OCI-M2 (cell line): ENCODE data around the gene HS6ST3.
"Not testable (repeated sequence)": the region's sequence is repeated elsewhere in the genome, so short reads cannot be mapped to it uniquely, and the experiment has no call there.

Experiments used
- DNase-seq: peaks from one replicate; lab custom pipeline; 2025; ENCODE audit not compliant: unreplicated experiment; lab: John Stamatoyannopoulos, UW

Gene HS6ST3

DNA sequence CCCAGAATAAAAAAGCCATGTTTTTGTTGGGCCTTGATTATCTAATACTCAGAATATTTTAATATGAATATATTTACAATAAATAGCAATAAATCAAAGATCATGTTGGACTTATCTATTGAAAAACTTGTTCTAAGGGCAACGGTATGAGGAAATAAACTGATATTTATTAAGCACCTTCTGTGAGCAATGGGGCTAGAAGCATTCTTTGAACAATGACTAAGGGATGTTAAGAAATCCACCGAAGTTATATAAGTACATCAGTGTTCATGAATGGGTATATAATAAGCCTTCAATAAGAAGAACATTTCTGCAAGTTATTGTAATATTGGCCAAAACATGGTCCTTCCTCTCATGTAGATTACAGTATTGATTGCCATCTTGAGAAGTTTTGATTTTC is 682.5 kb downstream of the HS6ST3 start:
- no peak for DNase-seq

DNA sequence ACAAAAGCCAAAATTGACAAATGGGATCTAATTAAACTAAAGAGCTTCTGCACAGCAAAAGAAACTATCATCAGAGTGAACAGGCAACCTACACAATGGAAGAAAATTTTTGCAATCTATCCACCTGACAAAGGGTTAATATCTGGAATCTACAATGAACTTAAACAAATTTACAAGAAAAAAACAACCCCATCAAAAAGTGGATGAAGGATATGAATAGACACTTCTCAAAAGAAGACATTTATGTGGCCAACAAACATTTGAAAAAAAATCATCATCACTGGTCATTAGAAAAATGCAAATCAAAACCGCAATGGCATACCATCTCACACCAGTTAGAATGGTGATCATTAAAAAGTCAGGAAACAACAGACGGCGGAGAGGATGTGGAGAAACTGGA is 688.4 kb downstream of the HS6ST3 start:
- DNase-seq = not testable (repeated sequence)

DNA sequence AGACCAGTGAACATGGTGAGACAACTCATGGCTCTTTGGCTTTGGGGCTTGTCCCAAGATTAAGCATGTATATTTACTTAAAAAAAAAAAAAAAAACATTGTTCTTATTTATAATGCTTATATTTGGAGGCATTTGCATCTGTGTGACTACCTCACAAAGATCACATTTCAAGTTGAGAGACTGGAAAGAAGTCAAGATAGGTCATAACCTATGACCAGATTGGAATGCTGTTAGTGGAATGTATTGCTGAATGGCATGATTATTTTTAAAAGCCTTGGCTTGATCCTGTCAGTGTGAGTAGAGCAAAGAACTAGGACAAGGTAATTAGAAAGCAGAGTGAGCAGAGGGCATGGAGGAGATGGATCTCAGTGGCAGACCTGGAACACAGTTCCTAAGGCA is 689.8 kb downstream of the HS6ST3 start:
- no peak for DNase-seq

GRCh38 chr13:96780105-96780504 is 690.2 kb downstream of the HS6ST3 start:
- DNase-seq = no peak

GRCh38 chr13:96781141-96781540 is 691.2 kb downstream of the HS6ST3 start:
- no peak for DNase-seq

DNA sequence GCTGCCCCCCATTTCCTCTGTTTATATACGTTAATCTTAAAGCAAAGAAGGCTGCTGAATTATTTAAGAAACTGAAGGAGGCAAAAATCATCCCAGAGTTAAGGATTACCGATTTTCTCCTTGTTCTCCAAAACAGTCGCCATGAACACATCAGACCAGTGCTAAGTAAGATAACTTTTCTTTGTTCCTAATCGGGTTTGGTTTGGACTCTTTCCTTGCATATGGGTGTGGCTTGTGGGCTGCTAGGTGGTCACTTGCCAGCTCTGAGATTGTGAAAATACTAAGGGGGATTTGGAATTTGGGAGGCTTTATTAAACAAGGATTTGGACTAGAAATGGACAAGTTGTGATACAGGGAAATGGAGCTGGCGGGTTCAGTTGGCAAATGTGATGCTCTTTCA is 692.3 kb downstream of the HS6ST3 start:
- no peak for DNase-seq

DNA sequence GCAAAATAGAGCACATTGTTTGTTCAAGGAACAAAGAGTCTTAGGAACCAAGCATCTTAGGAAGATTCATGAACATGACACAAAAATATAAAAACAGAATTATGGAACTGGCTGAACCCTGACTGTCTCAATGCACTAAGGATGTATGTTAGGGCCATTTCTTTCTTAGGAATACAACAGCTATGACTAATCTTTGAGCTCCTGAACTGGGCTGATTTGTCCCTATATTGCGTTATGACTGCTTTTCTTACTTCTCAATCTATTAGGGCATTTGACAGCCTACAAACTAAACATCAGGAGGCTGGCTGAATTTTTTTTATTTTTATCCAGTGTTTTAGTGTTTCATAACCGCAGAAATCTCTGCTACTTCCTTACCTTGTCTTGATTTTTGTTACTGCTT is 693.1 kb downstream of the HS6ST3 start:
- no peak for DNase-seq

- no peak for DNase-seq
These were observed 693.6 kb downstream of the HS6ST3 start for GRCh38 chr13:96783511-96783910.

GRCh38 chr13:96785986-96786385 is 696.1 kb downstream of the HS6ST3 start:
- DNase-seq = no peak

- no peak for DNase-seq
These were observed 702.3 kb downstream of the HS6ST3 start for GRCh38 chr13:96792188-96792587.

GRCh38 chr13:96792736-96793403 is 703.0 kb downstream of the HS6ST3 start:
- no peak for DNase-seq

- DNase-seq = no peak
These were observed 703.5 kb downstream of the HS6ST3 start for GRCh38 chr13:96793404-96793755.

- no peak for DNase-seq
These were observed 704.8 kb downstream of the HS6ST3 start for GRCh38 chr13:96794669-96795068.

DNA sequence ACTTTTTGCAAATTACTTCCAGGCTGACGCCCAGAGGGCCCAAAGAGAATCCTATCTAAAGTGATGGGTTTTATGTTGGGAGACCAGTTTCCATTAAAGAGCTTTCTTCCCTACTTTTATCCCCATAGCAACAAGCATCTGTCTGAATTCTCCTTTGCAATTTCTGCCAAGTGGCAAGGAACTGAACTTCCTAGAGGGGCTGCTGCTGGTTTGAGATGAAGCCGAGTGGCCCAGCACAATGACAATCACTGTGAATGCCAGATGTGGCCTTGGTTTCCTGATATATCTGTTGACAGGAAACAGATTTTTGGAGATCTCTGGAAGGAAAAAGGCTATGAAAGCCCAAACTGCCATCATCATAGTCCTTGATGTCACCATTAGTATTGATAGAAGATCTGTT is 705.8 kb downstream of the HS6ST3 start:
- DNase-seq = no peak

DNA sequence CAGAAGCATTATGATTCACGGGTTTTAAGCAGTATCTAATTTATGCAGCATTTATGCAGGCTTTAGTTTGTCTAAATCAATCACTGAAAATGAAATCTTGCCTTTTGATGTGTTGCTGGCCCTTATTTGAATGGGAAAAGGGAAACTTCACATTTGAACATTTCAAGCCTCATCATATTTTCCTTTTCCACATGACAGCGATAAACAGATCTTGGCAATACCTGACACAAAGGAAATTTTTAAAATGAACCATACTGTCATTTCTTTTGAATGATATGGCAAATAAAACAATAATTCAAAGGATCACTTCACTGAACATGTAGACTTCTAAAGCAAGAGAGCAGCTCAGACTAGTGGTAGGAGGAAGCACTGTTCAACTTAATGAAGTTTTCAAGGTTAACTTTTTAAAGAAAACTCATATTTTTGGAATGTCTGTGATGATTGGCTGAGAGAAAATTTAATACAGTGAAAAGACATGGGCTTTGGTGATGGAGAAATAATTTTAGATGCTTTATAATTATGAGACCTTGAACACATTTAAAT is 706.3 kb downstream of the HS6ST3 start:
- DNase-seq = no peak

DNA sequence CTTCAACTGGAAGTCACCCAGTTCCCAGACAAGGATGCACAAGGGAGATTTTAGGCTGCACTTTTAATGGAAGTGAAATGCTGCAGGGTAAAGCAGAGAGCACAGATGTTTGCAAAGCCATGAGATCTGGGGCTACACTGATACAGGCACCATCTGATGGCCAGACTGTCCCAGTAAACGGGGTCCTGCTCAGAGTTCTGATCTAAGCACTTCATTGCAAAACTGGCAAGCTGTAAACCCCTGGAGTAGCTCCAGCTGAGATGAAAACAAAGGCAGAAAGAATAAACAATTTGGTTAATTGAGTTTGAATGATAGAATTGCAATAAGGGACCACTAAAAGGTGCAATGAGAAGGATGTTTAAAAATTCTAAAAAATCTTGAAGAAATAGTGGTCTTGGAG is 707.2 kb downstream of the HS6ST3 start:
- DNase-seq = no peak

GRCh38 chr13:96803456-96804100 is 713.7 kb downstream of the HS6ST3 start:
- DNase-seq = no peak

DNA sequence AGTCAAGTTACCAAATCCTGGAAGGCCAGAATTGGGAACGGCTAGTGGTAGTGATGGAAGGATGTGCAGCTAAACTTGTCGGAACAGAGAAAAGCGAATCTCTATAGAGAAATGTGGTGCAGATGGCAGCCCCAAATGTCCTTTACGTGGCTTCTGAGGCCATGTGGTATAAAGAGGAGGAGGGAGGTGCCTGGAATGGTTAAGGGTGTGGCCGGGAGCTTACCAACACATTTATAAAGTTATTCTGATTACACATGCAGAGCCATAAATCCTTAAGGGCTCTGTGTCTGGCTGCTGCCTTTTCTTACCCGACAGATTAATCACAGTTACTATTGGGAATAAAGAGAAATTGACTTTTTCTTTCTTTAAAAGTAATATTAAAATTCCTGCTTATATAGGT is 714.3 kb downstream of the HS6ST3 start:
- no peak for DNase-seq

DNA sequence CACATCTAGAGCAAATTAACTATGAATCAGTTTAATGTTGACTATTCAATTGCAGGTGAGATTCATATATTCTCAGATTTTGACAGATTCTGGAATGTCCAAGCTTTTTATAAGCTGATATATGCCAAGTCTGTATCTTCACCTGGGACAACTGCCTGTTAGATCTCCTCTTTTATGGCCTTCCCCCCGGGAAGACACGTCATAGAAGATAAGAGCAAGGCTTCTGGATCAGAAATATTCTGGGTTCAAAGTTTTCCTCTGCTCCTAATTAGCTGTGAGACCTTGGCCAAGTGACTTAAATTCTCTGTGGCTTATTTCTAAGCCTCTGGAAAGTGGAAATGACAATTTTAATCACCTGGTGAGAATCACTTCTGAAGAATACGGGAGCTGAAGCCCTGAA is 716.8 kb downstream of the HS6ST3 start:
- DNase-seq = no peak

- no peak for DNase-seq
These were observed 719.6 kb downstream of the HS6ST3 start for GRCh38 chr13:96809366-96810096.

DNA sequence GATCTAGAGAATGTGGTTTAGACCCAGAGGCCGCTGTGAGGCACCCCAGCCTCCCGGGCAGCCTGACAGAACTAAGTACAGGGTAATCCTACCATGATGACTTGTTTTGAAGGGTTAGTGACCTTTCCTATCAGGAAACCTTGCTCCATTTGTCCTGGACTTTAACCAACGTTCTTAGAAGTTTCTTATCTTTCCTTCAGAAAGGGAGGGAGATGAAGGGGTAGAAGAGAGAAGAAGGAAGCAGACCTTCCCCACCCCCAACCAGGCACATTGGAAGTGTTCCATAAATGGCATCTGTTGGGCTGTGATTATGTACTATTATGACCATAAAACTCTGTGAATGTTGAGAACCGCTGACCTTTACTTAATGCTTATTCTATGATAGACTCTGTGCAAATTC is 720.2 kb downstream of the HS6ST3 start:
- no peak for DNase-seq

DNA sequence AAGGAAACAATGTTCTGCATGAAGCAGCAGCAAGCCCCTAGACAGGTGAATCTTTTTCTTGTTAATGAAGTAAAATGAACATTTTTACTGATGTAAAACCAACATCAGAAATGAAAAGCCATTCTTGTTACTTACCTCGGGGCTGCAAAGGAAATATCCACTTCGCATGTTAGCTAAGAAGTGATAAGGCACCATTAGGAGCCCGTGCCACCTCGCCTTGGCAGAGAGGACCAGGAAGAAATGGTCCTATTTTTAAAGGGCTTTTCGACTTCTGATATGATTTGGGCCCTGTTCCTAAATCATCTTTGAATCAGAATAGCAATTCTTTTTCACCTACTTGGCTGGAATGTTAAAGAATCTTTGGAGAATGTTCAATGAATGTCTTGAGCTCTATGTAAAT is 721.1 kb downstream of the HS6ST3 start:
- DNase-seq = no peak
